ENCODE data around the gene PLA2G4C.

The PLA2G4C gene, protein sequence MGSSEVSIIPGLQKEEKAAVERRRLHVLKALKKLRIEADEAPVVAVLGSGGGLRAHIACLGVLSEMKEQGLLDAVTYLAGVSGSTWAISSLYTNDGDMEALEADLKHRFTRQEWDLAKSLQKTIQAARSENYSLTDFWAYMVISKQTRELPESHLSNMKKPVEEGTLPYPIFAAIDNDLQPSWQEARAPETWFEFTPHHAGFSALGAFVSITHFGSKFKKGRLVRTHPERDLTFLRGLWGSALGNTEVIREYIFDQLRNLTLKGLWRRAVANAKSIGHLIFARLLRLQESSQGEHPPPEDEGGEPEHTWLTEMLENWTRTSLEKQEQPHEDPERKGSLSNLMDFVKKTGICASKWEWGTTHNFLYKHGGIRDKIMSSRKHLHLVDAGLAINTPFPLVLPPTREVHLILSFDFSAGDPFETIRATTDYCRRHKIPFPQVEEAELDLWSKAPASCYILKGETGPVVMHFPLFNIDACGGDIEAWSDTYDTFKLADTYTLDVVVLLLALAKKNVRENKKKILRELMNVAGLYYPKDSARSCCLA

DNA sequence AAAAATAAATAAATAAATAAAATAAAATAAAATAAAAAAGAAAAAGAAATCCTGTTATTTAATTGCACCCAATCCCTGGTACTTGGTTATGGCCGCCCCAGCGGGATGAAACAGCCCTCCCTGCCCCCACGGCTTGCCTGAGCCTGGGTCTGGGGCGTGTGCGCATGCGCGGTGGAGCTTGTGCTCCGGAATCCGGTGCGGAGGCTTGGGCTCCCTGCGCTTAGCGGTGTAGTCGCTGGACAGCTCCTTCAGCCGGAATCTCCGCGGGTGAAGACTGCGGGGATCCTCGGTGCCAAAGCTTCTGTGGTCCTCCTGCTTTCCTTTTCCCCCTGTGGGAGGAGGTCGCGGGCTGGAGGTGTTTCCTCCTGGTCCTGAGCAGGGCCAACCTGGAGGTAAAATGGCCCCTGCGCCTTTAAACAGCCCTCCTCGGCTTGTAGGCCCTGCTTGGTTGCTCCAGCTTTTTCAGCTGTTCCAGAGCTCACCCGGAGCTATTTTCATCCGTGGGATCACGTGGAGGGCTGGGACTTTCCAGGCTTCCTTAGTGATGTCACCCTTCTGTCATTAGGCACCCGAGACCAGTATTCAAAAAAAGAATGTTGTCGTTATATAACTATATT is at the start of gene PLA2G4C:
TSS of gene PLA2G4C (minus strand) at position 468 of the 617 bp plus-strand sequence. CDS start 4,288 bp downstream, outside the sequence.
- Mint-ChIP-seq H3K27ac (peak within 1 kb of the TSS; percentile 90 to 99), H3K9me3 (no peaks in the 10 kb centered on the region), H3K4me3 (peak within 1 kb of the TSS; percentile 88 to 92), H3K4me1 (peaks cover 26% of the 10 kb centered on the region), H3K27me3 (no peaks in the 10 kb centered on the region)
- ATAC-seq (peak; percentile 88), DNase-seq (peak; percentile 83)

DNA sequence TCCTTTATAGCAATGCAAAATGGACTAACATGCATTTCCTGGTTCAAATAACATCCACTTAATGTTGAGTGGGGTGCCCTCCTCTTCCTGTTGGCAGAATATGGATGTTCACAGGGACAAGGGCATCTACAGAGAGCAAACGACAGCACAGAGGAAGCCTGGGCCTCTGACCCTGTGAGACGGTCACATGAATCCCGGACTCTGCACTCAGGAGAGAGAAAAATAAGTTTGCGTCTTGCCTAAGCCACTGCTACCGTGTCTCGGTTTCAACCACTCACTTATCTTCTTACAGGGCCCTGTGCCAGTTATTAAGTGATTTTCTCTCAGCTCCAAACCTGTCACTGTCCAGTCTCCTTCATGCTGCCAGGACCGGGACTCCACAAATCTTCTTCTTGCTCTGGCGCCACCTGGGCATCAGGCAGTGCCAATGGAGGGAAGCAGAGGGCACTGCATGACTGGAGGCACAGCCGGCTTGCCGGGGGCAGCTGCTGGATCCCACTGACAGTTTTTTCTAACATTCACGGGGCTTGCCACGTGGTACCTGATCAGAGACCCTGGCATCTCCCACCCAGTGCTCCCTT is 47.7 kb upstream of the PLA2G4C start:
- Mint-ChIP-seq H3K4me1 (no peaks in the 10 kb centered on the region), H3K27ac (no peak overlapping the region), H3K9me3 (no peaks in the 10 kb centered on the region), H3K4me3 (no peak overlapping the region), H3K27me3 (no peaks in the 10 kb centered on the region)
- no peak for ATAC-seq
- no peak for DNase-seq

DNA sequence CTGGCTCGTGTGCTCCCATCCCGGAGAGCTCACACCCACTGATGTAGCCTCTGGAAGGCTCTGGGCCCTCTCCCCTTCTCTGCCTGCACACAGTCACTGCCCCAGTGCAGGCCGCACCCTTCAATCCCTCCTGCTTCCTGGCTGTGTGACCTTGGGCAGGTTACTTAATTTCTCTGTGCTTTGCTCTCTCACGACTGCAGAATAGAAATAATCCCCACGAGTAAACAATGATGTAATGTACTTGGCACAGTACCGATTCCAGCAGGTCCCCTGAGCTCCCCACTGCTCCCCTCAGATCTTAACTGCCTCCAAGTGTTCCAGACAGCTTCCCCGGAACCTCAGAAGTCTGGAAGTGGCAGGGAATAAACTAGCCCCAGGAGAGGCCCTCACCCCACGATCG is 43.4 kb upstream of the PLA2G4C start:
- ATAC-seq (peak; percentile 49), DNase-seq (no peak)
- peak overlapping the region in 1 of 2 donors; percentile 19 for H3K27ac Mint-ChIP-seq
- H3K9me3 Mint-ChIP-seq: no peaks in the 10 kb centered on the region
- no peaks in the 10 kb centered on the region for H3K27me3 Mint-ChIP-seq
- no peak overlapping the region for H3K4me3 Mint-ChIP-seq
- H3K4me1 Mint-ChIP-seq: no peaks in the 10 kb centered on the region

DNA sequence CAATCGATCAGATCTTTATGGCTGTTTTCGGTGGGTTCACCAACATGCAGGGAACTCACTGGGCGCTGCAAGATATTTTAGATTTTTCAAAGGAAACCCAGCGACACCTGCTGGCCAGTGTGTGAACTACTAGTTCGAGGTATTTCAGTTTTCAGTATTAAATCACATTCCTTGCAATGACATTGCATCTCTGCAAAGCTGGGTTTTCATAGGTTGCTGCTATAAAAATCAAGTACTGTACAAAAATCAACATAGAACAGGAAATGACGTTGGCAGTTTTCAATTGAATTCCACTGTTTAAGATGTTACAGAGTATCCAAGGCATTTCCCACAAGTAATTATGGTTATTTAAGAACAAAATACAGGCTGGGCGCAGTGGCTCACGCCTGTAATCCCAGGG is 41.9 kb upstream of the PLA2G4C start:
- DNase-seq (peak; percentile 50 to 52), ATAC-seq (peak; percentile 61)
- Mint-ChIP-seq H3K4me1 (no peaks in the 10 kb centered on the region), H3K9me3 (no peaks in the 10 kb centered on the region), H3K4me3 (no peak overlapping the region), H3K27me3 (no peaks in the 10 kb centered on the region), H3K27ac (peak overlapping the region in 1 of 2 donors; percentile 23)

GRCh38 chr19:48149430-48149829 is 38.8 kb upstream of the PLA2G4C start:
- H3K27ac Mint-ChIP-seq: no peak overlapping the region
- H3K27me3 Mint-ChIP-seq: no peaks in the 10 kb centered on the region
- no peaks in the 10 kb centered on the region for H3K9me3 Mint-ChIP-seq
- no peak for DNase-seq
- H3K4me3 Mint-ChIP-seq: no peak overlapping the region
- ATAC-seq: no peak
- H3K4me1 Mint-ChIP-seq: no peaks in the 10 kb centered on the region

DNA sequence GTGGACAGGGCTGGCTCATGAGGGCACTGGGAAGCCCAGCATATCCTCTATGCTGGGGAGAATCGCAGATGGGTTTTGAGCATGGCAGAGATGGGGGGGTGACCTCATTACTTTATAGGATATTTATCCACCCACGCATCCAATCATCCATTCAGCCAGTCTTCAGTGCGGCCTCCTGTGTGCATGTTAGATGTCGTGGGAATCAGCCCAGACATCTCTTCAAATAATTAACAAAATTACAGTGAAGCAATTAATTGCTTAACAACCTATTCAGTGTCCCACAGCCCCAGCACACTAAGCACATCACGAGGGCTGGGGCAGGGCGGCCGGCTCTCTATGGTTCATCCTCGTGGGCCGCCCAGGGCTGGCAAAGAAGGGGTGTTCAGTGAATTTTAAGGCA is 38.0 kb upstream of the PLA2G4C start:
- Mint-ChIP-seq H3K9me3 (no peaks in the 10 kb centered on the region), H3K4me1 (no peaks in the 10 kb centered on the region), H3K4me3 (no peak overlapping the region), H3K27ac (peak overlapping the region in 1 of 2 donors; percentile 93), H3K27me3 (no peaks in the 10 kb centered on the region)
- ATAC-seq (no peak), DNase-seq (no peak)

DNA sequence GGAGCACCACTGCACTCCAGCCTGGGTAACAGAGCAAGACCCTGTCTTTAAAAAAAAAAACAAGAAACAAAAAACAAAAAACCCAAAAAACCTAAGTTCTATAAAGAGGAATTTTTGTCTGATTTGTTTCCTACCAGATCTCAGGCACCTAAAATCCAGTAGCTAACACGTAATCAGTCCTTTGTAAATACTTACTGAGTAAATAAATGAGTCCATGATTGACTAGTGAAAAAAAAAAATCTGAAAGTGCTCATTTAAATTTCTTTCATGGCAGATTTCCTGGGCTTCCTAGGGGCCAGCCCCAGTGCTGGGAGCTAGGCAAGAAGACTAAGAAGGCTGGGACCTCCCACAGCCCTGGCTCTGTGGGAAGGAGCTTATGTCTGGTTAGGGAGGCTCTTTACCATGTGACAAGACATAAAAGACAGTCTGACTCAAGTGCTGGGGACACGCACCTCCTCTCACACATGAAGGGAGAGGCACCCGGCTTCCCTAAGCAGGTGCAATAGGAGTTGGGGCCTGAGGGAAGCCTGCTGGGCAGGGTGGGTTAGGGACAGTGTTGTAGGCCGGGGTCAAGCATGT is 37.1 kb upstream of the PLA2G4C start:
- DNase-seq (no peak), ATAC-seq (no peak)
- Mint-ChIP-seq H3K9me3 (no peaks in the 10 kb centered on the region), H3K4me1 (no peaks in the 10 kb centered on the region), H3K4me3 (no peak overlapping the region), H3K27me3 (no peaks in the 10 kb centered on the region), H3K27ac (no peak overlapping the region)

- ATAC-seq (no peak), DNase-seq (no peak)
- H3K4me3 Mint-ChIP-seq: no peak overlapping the region
- H3K27me3 Mint-ChIP-seq: no peaks in the 10 kb centered on the region
- H3K27ac Mint-ChIP-seq: peak overlapping the region in 1 of 2 donors; percentile 55
- no peaks in the 10 kb centered on the region for H3K4me1 Mint-ChIP-seq
- H3K9me3 Mint-ChIP-seq: no peaks in the 10 kb centered on the region
Measured at GRCh38 chr19:48139053-48139452, 28.4 kb upstream of the PLA2G4C start.

GRCh38 chr19:48137411-48137810 is 26.8 kb upstream of the PLA2G4C start:
- Mint-ChIP-seq H3K4me1 (no peaks in the 10 kb centered on the region), H3K9me3 (no peaks in the 10 kb centered on the region), H3K4me3 (no peak overlapping the region), H3K27me3 (no peaks in the 10 kb centered on the region), H3K27ac (peak overlapping the region; percentile 65 to 78)
- DNase-seq: no peak
- no peak for ATAC-seq

- DNase-seq: no peak
Measured at GRCh38 chr19:48136547-48136946, 25.9 kb upstream of the PLA2G4C start.

DNA sequence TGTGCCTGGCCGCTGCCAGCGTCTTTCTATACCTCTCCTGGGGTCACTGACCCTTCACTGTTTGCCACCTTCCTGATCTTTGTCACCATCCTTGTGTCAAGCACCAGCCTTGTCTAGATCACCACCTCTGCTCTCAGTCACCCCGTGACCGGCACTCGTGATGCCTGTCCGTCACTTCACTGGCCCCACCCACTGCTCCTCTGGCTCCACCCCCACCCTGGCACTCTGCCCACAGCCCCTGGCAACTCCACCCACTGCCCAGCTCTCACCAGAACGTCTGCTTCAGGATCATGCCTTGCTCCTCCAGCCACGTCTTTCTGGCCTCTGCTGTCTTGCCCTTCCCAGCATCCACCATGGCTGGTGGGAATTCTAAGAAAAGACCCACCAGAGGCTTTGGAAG is 24.8 kb upstream of the PLA2G4C start:
- H3K27ac Mint-ChIP-seq: no peak overlapping the region
- H3K27me3 Mint-ChIP-seq: no peaks in the 10 kb centered on the region
- DNase-seq (no peak), ATAC-seq (no peak)
- H3K9me3 Mint-ChIP-seq: no peaks in the 10 kb centered on the region
- H3K4me1 Mint-ChIP-seq: no peaks in the 10 kb centered on the region
- no peak overlapping the region for H3K4me3 Mint-ChIP-seq

More at GRCh38 chr19:48136547-48136946, 25.9 kb upstream of the PLA2G4C start:
- no peaks in the 10 kb centered on the region for H3K9me3 Mint-ChIP-seq
- H3K27me3 Mint-ChIP-seq: no peaks in the 10 kb centered on the region
- no peaks in the 10 kb centered on the region for H3K4me1 Mint-ChIP-seq
- no peak overlapping the region for H3K4me3 Mint-ChIP-seq
- H3K27ac Mint-ChIP-seq: peak overlapping the region in 1 of 2 donors; percentile 65
- no peak for ATAC-seq

- Mint-ChIP-seq H3K27ac (no peak overlapping the region), H3K9me3 (no peaks in the 10 kb centered on the region), H3K4me3 (no peak overlapping the region), H3K4me1 (no peaks in the 10 kb centered on the region), H3K27me3 (no peaks in the 10 kb centered on the region)
- DNase-seq: no peak
- ATAC-seq: no peak
Measured at GRCh38 chr19:48133094-48133493, 22.5 kb upstream of the PLA2G4C start.

- Mint-ChIP-seq H3K27ac (no peak overlapping the region), H3K27me3 (no peaks in the 10 kb centered on the region), H3K4me3 (no peak overlapping the region), H3K9me3 (no peaks in the 10 kb centered on the region), H3K4me1 (peaks cover 30% of the 10 kb centered on the region)
- DNase-seq: no peak
- no peak for ATAC-seq
Measured at GRCh38 chr19:48127561-48127960, 16.9 kb upstream of the PLA2G4C start.

DNA sequence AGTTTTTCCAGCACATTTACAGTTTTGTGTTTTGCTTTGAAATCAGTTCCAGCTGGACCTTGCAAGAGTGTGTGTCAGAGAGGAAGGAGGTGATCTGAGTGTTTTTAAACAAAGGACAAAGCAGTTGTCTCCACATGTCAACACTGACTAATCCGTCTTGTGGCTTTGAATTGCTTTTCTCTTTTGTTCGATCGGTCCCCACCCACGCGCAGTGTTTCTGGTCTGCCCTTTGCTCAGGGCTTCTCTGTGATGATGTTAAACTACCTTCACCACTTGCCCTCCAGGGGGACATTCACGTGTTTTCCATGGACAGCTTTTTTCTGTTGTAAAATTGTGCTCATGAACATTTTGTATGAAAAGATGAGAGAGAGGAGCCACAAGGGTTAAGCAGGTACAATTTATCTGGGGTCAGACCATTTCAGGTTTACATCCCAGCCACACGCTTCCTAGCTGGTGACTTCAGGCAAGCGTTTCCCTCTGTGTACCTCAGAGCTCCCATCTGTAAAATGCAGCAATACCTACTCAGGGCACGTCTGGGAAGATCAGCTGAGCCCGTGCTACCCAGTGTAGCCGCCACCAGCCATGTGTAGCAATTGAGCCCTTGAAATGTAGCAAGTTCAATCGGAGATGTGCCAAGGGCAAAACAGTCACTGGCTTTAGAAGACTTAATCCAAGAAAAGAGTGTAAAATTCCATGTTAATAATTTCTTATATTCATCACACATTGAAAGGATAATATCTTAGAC is 13.5 kb upstream of the PLA2G4C start:
- ATAC-seq (peak; percentile 78), DNase-seq (peak; percentile 36 to 48)
- Mint-ChIP-seq H3K27me3 (no peaks in the 10 kb centered on the region), H3K4me1 (peaks cover 38% of the 10 kb centered on the region), H3K4me3 (no peak overlapping the region), H3K9me3 (no peaks in the 10 kb centered on the region), H3K27ac (peak overlapping the region; percentile 45 to 63)

DNA sequence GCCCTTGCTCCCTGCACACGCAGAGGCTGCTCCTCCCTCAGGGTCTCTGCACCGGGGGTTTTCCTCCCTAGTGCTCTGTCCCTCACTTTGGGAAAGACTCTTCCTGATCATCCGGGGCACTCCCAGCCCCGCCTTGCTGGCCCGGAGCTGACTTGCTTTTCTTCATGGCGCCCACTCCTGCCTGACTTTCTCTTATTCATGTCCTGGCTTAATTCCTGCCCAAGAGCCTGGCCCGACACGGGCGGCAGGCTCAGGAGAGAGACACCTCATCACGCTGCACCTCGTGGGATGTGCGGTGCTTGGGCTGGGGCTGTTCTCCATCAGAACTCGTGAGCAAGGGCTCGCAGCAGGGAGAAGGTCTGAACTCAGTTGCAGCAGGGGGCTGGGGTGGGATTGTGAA is 11.8 kb upstream of the PLA2G4C start:
- Mint-ChIP-seq H3K4me1 (peaks cover 50% of the 10 kb centered on the region), H3K9me3 (no peaks in the 10 kb centered on the region), H3K27ac (peak overlapping the region; percentile 52 to 69), H3K27me3 (no peaks in the 10 kb centered on the region), H3K4me3 (peak overlapping the region in 1 of 2 donors; percentile 63)
- no peak for DNase-seq
- ATAC-seq: no peak
